GM21528 (cell line): ENCODE measurements around the gene TMEM18.
"Not testable (repeated sequence)": the region's sequence is repeated elsewhere in the genome, so short reads cannot be mapped to it uniquely, and the experiment has no call there.

Source experiments
- ATAC-seq: cut with Tn5 transposase; IDR thresholded peaks from one replicate; pipeline ENCODE4 v1.9.1; 2021; ENCODE audit warnings: mild to moderate bottlenecking, moderate library complexity; ENCODE audit not compliant: unreplicated experiment, low FRiP score

The TMEM18 gene

DNA sequence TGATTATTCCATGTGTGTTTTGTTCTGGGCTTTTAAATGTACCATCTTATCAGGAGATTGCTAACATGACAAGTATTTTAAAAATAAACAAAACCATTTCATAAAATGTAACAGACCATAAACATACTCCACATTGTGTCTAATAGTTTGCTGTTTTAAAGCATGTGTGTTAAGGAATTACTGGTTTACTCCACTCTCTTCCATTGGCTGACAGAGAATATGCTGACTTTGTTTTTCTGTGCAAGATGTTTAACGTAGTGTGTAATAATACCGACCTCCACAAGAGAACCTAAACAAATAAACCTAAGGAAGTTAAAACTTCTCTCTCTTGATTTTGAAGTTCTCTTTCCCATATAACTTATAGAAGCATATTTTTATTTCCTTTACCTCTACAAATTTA, 17.0 kb upstream of the TMEM18 start:
- no peak for ATAC-seq

DNA sequence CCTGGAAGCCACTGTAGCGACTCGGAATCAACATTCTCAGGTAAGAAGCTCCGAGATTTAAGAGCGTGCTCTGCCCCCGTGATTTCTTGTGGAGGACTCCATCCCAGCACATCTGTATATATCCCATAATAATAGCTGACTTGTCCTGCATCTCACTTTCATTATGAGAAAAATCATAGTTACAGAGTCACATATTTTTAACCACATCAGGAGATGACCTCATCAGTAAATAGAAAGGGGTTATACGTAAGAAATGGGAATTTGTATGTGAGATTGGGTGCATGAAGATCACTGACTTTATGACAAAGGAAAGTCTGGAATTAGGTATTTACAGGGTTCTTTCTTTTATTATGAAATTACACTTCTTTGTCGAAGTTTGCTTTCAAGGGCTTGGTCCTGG, 16.4 kb upstream of the TMEM18 start:
- ATAC-seq: no peak

DNA sequence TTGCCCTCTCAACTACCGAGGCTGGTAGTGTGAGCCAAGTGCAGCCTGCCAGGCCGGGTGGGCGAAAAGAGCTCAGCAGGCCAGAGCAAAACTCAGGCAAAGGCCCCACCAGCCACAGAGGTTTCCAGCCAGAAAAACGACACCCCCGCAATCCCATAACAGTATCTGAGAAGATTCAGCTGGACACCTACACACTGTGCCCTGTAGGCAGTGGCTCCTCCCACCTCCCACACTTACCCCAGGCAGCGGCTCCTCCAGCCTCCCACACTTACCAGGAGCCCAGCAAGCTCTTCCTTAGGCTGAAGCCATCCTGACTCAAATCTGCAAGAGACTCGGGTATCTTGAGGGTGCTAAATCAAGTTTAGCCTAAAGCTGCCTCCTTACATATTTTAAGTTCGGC, 15.6 kb upstream of the TMEM18 start:
- ATAC-seq: no peak

DNA sequence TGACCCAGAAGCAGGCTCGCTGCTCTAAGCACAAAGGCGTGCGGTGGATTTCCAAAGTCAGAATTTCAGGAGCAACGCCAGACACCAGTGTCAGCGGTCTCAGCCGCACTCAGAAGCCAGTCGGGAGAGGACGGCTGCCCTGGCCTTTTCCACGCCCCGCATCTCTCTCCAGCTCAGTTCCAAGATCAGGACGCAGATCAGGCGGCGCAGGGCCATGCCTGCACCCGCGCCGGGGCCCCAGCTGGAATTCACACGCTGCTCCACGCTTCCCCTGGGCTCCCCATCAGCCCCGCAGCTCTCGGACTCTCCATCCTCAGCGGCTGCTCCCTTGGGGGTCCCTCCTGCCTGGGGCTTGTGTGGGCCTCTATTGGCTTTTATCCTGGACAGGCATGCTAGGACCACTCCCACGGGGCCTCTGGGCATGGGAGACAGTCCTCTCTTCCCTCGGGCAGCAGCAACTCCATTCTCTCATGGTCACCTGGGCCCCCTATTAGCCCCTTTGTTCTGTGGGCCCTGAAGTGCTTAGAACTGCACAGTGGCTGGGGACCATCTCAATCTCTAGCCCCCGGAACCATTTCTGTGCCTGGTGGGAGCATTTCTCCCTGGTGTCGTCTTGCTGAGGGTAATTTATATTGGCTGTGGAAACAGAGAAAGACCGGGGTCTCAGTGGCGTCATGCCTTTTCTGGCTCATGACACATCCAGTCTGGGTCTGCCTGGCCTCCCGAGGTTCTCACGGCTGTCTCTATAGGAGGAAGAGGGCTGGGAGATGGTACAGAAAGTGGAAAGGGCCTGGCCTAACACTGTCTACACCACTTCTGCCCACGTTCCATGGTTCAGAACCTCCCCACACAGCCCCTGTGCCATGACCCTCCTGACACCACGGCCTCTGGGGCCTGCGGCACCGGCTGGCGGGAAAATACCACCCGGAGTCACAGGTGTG, 14.9 kb upstream of the TMEM18 start:
- ATAC-seq: no peak

DNA sequence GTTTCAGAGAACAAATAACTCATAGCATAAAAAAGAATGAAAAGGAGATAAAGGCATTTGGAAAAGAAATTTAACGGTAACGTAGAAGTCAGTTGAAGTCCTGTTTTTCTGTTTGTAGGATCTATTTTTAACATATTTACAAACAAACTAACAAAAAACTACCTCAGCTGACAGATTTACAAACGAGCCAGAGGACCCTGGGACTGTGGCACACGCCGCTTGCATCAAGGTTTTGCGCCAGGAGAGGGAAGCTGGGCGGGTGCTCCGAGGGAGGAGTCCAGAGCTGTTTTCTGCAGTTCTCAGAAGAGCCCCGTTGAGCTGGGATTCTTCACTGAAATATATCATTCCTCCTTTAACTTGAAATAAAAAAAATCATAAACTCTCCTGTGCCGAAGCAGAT, 13.6 kb upstream of the TMEM18 start:
- ATAC-seq: no peak

DNA sequence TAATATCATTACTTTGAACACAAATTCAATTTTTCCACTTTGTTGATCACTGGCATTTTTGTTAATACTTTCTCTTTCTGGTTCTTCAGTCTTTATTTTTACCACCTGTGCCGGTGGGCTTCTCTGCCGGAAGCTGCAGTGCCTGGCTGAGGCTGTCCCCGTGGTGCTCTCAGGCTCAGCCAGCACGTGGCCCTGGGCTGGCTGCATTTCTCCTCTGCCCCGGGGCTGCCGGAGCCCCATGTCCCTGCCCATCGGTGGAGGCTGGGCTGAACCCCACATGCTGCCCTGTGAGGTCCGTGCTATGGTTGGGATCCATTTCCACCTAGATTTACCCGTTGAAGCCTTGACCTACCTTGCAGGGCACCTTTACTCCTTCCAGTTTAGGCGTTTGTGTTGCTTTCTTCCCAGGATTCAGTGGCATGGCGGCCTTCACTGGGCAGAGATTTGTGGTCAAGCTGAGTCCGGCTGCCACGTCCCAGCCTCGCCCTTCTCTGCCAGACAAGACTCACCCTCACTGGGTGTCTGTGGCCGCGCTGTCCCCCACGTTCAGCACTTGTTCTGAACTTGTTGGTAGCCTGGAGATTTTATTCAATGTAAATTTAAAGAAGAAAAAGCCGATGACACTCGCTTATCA, 12.8 kb upstream of the TMEM18 start:
- ATAC-seq: no peak

DNA sequence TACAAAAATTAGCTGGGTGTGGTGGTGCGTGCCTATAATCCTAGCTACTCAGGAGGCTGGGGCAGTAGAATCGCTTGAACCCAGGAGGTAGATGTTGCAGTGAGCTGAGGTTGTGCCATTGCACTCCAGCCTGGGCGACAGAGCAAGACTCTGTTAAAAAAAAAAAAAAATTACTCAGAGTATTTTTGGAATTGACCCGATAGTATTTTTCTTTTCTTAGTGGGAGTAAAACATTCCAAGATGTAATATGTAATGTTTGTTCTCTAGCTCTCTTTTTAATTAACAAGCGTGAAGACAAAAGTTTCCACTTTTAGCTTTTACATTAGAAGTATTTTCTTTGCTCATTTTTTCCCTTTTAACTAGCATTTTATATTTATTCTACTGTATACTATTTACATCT, 12.0 kb upstream of the TMEM18 start:
- ATAC-seq: no peak

DNA sequence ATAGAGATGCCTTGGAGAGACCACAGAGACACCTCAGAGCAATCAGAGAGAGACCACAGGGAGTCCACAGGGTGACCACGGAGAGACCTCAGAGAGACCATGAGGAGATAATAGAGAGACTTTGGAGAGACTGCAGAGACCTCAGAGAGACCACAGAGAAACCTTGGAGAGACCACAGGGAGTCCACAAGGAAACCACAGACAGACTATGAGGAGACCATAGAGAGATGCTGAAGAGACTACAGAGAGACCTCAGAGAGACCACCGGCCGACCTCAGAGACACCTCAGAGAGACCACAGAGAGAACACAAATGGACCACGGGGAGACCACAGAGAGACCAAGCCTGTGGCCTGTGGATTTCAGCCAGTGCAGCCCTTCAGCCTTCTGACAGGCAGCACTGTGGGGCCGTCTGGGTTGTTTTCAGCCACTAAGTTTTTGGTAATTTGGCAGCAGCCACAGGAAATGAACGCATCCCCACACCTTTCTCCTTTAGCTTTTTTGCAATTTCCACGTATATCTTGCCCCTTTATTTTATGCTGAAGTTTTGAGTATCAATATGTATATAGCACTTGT, 11.4 kb upstream of the TMEM18 start:
- ATAC-seq: no peak

DNA sequence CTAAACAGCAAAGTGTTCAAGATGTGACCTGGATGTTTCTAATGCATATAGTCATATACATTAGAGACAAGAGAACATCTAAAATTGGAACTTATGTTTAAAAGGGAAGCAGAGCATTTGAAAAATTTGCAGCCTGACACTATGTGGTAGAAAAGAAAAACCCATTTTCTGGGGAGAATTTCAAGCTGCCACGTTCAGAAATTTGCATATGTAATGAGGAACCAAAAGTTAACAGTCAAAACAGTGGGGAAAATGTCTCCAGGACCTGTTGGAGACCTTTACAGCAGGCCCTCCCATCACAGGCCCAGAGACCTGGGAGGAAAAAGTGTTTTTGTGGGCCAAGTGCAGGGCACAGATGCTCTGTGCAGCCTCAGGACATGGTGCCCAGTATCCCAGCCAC, 8.2 kb upstream of the TMEM18 start:
- no peak for ATAC-seq

DNA sequence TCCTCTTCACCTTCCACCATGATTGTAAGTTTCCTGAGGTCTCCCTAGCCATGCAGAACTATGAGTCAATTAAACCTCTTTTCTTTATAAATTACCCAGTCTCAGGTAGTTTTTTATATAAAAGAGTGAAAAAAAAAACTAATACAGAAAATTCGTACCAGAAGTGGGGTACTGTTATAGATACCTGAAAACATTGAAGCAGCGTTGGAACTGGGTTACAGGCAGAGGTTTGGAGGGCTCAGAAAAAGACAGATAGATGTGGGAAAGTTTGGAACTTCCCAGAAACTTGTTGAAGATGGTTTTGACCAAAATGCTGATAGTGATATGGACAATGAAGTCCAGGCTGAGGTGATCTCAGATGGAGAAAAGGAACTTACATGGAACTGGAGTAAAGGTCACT, 7.7 kb upstream of the TMEM18 start:
- ATAC-seq: not testable (repeated sequence)

DNA sequence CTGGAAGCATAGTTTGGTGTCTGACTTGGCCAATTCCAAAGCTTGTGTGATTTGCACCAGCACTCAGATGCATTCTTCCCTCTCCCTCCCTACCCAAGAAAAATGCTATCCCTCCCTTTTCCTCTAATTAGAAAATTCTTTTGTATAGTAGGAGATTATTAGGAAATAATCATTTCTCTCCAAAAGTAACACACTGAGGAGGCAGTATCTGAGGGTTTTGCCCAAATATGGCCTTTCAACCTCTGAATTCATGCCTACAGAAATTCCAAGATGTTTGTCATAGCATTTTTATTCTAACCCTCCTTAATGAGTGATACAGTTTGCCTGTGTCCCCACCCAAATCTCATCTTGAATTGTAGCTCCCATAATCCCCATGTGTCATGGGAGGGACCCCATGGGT, 5.0 kb upstream of the TMEM18 start:
- no peak for ATAC-seq

DNA sequence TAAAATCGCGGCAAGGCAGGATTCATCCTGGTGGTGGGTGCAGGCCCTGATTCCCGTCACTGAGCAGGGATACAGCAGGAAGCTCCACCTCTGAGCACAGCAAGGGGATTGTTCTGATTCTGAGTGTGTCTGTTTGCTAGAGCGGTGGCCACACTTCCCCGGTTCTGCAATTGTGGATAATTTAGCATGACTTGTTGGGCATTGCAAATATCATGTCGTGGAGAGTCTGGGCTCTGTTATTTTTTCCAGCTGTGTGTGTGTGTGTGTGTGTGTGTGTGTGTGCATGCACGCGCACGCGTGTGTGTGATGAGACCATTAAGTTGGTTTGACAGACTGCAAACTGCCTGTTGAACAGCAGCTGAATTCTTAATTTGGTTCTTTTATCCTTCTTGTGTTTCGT, 4.1 kb upstream of the TMEM18 start:
- no peak for ATAC-seq

DNA sequence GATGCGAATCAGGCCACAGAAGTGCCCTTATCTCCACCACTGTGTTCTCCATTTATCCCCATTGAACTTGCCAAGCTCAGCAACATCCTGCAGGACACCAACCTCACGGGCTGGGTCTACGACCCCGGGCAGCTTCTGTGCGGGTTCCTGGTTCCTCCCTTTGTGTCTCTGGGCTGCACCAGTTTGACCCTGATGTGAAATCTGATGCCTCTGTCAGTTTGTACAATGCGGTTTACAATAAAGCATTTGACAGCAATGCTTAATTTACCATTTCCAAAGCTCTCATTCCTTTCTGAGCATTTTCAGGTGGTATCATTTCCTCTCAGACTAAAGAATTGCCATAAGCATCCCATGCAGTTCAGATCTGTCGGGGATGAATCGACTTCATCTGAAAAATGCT, 3.3 kb upstream of the TMEM18 start:
- ATAC-seq: no peak

DNA sequence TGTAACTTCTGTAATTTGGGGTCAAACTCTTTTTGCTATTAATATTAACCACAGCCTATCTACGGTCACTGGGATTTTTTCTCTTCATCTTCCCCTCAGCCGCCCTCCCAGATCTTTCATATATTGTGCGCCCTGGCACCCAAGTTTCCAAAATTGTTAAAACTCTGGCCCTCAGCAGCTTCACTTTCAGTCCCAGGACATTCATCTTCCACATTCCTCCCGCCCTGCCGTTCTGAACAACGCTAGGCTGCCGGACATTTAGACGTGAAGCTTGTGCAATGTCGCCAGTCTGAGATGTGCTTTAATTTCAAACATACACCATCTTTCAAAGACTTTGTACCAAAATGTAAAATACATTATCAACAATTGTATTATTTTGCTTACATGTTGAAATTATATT, 1.8 kb upstream of the TMEM18 start:
- no peak for ATAC-seq

DNA sequence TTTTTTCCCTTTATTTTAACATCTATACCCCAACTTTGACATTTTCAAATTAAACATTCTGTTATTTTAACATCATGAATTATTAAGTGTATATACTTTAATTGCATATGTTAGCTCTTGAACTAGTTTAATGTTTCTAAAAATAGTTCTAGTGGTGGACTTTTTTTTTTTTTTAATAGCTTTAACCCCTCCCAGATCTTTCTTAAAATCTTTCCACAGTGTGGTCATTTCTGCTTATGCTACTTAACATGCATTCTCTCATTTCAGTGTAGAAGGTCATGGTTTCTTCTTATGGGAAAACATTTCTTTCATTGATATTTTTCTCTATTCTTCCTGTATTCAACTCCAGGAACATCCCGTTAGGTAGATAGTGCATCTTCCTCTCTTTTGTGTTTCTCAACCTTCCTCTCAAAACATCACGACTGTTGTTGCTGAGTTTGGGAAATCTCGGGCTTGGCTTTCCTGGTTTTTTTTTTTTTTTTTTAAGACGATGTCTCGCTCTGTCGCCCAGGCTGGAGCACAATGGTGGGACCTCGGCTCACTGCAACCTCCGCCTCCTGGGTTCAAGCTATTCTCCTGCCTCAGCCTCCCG, 849 bp upstream of the TMEM18 start:
- ATAC-seq: no peak

DNA sequence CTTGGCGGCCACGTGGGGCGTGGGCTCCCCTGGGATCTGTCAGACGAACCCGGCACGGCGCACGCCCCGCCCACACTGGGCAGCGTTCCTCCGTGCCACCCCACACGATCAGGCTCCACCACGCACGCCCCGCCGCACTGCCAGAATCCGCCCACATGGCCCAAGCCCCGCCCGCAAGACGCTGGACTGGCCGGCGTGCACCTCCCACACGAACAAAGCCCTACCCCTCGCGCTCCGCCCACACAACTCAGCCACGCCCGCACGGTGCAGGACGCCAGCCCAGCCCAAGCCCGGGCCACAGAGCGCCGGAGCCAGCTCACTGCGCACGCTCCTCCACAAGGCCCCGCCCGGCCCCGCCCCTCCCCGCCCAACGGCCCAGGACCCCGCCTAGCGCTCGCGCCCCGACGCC, 555 bp downstream of the TMEM18 start:
- peak; percentile 90 for ATAC-seq

DNA sequence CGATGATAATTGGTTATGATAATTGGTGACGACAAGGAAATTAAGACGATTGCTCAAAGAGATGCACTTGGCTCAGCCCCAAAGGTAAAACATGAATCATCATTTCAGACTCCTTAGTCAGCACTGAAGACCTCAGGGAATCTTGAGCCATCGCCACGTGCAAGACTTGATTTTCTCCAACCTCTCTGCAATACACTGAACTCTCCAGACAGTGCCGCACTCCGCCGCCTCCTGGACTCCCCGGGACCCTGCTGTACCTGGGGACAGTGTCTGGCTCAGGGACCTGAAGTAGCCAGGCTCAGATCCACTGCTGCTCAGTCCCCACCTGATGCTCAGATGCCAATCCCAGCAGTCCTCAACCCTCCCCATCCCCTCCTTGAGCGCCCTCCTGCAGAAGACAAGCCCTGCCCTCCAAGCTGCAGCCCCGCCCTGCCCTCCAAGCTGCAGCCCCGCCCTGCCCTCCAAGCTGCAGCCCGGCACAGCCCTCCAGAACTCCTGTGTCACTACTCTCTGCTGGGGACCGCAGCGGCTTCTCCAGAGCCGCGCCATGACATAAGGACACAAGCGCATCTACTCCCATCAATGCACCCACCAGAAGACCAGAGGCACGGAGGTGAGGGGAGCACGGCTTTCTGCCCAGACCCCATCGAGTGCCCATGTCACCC, 1.1 kb downstream of the TMEM18 start:
- peak; percentile 31 for ATAC-seq

DNA sequence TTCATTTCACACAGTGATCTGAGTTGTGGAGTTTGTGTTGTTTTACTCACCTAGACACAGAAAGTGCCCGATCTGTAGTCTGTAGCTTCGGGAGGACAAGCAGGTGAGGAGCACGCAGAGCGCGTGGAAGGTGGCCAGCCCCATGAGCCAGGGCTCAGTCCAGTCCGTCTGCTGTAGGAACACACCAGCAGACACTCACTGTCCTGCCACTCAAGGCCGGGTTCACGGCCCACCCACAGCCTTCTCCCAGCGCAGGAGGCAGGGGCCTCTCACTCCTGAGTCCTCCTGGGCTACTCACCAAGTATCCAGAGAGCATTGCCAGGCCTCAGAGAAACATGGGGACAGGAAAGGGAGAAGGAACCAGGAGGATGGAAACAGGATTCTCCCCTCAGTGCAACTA, 1.7 kb downstream of the TMEM18 start:
- no peak for ATAC-seq

DNA sequence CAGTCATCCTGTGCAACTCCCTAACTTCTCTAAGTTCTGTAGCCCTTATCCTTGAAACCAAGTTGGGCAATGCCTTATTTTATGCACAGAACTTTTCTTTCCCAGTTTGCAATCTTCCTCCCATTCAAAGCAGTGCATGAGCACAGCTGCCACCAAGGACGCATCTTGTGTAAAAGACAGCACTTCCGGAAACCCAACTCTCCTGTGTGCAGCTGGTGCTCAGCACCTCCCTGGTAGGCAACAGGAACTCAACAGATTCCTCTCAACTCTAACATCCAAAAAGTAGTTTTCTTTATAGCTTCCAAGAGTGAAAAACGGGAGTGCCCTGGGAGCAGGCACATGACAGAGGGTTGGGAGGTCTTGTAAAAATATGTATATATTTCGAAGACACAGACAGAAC, 2.2 kb downstream of the TMEM18 start:
- no peak for ATAC-seq

DNA sequence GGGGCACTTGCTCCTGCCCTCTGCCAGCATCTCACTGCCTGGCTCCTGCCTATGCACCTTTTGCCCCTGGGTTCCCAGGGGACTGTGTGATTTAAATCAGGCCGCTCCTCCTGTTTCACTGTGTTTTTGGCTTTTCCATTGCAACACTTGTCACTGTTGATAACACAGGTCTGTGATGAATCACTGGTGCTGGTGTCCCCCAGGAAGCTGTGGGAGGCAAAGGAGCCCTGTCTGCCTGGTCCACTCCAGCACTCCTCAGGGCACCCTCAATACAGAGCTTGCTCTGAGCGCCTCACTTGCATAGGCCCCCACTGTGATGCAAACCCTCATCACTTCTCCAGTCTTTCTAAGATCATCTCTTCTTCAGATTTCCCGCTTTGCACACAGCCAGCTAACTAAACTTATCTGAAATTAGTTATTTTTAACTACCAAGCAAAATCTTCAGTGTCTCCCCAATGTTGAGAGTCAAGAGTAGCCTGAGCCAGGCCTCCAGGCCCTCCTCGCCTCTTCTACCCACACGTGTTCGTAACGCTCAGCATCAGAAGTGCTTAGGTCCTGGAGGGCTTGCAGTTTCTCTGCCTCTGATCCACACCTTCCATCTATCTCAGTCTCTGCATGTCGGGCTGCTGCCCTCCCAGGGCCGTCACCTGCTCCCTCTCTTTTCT, 2.8 kb downstream of the TMEM18 start:
- no peak for ATAC-seq
